Measurements from ENCODE around the gene PTPRJ.
"Not testable (repeated sequence)": the region's sequence is repeated elsewhere in the genome, so short reads cannot be mapped to it uniquely, and the experiment has no call there.

The PTPRJ gene

DNA sequence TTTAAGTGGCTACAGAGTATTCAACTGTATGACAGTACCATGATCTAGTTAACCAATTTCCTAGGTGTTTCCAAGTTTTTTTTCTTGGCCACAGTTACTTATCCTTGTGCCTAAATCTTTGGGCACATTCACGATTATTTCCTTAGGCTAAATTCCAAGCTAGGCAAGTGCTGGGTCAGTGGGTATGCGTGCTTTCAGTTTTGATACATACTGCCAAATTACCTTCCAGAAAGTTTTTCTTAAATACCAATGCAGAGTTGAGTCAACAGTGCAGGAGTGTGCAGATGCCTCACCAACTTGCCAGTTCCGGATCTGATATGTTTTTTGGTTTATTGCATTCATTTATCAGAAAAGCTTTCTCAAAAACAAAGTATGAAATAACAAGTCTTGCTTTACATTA, 168.4 kb downstream of the PTPRJ start:
- no peak for DNase-seq (ENCODE audit: low read depth in 3 of 3, low spot score in 1 of 3)

DNA sequence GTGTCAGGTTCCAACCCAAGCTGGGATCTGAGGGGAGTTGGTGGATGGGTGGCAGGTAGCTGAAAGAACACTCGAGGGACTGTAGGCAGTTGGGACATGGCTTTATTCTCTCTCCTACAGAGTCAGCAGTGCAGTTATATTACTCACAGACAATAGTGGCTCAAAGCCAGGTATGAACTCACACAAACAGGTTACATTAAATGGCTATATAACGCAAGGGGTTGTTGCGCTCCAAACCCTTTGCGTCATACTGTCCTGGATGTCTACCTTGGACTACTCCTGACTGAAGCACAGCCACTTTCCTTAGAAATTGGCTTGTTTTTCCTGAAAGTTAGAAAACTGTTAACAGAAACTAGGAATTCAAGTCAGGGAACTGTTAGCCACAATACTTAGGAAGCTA, 169.9 kb downstream of the PTPRJ start:
- DNase-seq (ENCODE audit: low read depth in 3 of 3, low spot score in 1 of 3), result no peak

DNA sequence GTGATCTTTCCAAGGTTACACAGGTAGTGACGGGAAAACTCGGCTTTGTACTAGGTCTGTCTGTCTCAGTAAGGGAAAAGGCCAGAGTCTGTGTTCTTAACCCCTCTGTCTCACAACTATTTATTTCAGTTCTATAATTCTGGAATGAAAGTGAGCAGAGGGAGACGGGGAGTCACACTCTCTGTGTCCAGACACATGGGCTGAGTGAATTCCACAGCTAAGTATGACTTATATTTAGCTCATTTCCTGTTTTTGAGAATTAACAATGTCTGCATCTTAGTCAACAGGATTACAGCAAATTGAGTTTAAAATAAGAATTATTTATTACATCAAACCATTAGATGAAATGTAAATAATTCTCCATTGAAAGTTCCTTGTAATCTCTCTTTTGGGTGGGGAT, 173.8 kb downstream of the PTPRJ start:
- no peak for DNase-seq (ENCODE audit: low read depth in 3 of 3, low spot score in 1 of 3)

DNA sequence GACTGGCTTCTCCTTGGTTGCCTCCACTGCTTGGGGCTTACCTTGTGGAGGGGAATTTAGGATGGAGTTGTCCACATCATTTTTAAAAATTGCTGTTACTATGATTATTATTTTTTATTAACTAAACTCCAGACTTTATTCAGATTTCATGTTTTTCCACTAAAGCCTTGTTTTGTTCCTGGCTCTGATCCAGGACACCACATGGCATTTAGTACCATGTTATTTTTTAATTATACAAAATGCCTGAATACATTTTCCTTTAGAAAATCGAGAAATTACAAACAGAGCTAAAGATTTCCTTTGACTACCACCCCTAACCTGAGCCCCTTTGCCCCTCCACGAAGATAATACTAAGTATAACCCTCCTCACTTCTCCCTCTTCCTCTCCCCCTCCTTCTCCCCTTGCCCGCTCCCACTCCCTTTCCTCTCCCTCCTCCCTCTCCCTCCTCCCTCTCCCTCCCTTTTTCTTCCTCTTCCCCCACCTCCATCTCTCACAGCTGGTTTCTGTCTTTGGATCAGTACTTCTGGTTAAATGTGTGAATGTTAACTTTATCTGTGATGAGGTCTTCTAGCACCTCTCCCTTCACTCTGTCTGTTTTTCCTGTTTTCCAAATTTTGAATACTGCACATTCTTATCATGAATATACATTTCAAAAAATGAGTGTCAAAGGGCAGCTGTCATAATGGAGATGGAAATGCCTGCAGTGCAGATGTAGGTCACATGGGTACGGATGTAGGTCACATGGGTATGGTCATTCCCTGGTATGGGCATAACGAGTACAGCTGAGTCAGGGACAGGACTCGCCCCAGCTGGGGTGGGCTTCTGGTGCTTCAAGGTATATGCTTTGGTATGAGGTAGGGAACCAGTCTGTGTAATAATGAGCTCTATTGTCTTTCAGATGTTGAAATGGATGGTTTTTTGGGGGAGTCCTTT, 181.9 kb downstream of the PTPRJ start:
- no peak for DNase-seq (ENCODE audit: low read depth in 3 of 3, low spot score in 1 of 3)

DNA sequence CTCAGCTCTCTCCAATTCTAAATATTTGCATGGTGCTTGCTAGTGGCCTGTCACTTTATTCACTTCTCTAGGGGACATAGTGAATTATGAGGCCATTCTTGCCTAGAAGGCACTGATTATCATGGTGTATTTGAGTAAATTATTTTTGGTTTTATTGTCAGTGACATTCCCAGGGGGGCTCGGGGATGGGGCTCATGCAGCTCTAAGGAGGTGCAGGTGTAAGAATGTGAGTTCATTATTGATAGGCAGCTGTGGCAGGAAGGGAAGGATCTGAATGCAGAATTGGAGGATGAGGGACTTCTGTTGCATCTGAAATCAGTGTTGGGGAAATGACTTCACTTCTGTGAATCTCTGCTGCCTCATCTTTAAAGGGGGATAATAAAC, 182.5 kb downstream of the PTPRJ start:
- DNase-seq (ENCODE audit: low read depth in 3 of 3, low spot score in 1 of 3), result no peak

DNA sequence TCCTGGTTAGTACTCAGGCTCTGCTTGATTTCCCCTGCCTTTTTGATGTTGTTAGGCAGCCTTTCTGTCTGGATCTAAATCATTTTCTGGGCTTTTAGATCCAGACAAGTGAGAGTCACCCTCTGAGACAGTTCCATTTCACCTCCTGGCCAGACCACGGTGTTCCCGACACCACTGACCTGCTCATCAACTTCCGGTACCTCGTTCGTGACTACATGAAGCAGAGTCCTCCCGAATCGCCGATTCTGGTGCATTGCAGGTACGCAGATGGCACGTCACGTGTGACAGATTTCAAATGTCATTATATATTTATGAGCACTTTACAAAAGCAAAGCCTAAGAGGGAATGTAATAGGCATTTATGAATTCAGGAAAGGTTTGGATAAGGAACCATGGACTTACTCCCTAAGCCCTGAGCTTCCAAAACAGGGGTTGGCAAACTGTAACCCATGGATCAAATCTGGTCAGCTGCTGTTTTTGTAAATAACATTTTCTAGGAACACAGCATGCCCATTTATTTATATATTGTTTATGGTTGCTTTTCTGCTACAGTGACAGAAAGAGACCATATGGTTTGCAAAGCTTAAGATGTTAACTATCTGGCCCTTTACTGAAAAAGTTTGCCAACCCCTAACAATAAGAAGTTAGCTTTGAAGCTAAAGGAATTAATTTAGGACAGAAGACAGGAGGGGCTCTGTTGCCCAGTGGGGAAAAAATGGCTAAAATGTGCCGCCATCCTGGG, 183.2 kb downstream of the PTPRJ start:
- DNase-seq (ENCODE audit: low read depth in 3 of 3, low spot score in 1 of 3), result no peak

DNA sequence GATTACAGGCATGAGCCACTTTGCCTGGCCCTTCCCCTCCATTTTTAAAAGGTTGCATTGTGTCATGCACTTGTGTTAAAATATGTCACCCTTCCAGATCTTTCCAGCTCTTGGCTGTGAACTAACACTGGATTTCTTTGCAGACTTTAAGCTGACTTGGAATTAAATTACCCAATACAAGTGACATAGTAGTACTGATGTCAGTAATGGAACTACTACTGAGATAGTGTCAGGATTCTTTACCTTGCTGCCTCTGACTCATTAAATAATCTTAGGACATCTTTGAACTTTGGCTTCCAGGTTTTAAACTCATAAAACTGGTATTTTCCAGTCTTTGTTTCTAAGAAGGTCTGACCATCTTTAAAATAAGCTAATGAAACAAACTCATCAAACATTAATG, 184.5 kb downstream of the PTPRJ start:
- DNase-seq (ENCODE audit: low read depth in 3 of 3, low spot score in 1 of 3), result no peak

DNA sequence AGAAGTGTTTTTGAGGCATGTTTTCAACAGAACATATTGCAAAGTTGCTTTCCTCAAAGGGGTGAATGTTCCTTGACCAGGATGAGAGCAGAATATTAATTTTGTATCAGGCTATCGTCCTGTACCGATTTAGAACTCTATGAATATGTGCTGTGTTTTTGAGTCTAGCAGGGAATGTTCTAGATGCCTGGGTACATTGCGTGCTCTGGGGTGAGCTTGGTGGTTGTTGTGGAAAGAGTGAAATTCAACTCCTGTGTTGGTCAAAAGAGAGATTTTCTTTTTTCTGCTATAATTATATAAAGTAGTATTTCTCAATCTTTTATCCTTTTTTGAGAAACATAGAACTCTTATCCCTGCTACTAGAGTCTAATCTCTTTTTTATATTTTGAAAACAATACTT, 185.1 kb downstream of the PTPRJ start:
- no peak for DNase-seq (ENCODE audit: low read depth in 3 of 3, low spot score in 1 of 3)

DNA sequence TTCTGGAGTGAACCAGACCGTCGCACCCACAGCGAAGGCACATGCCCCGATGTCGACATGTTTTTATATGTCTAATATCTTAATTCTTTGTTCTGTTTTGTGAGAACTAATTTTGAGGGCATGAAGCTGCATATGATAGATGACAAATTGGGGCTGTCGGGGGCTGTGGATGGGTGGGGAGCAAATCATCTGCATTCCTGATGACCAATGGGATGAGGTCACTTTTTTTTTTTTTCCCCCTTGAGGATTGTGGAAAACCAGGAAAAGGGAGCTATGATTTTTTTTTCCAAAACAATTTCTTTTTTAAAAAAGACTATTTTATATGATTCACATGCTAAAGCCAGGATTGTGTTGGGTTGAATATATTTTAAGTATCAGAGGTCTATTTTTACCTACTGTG, 187.0 kb downstream of the PTPRJ start:
- no peak for DNase-seq (ENCODE audit: low read depth in 3 of 3, low spot score in 1 of 3)

DNA sequence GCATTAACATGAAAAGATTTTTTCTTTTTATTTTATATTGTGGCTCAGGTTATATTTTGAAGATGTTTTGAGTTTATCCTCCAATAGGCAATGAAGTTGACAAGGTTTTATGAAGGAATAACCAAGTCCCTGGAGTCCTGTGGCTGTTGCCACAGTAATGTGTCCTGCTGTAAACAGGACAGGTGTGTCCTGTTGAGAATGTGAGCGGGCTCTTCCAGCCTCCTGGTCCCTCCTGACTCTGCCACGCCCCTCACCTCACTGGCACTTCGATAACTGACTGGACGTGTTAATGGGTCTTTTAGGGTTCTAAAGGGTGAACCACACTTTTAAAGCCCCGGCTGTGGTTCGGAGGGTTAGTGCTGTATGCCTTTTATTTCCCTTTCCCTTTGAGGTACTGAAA, 188.5 kb downstream of the PTPRJ start:
- DNase-seq (ENCODE audit: low read depth in 3 of 3, low spot score in 1 of 3), result no peak

DNA sequence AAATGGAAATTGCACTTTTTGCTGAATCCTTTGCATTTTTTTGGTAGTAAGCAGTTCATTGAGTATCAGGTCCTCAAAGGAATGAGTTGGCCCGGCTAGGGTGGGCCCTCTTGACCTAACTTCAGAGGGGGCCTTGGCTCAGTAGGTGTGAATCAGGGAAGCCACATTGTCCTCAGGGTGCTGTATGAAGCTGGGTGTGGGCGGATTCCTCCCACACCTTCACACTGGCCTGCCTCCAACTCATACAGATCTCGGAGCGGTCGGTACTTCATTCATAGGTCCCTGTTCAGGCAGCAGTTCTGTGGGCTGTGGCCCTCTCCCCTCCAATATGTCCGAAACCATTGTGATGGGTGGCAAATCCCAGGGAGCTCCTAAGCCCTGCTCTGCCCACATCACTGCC, 188.9 kb downstream of the PTPRJ start:
- DNase-seq (ENCODE audit: low read depth in 3 of 3, low spot score in 1 of 3), result no peak

DNA sequence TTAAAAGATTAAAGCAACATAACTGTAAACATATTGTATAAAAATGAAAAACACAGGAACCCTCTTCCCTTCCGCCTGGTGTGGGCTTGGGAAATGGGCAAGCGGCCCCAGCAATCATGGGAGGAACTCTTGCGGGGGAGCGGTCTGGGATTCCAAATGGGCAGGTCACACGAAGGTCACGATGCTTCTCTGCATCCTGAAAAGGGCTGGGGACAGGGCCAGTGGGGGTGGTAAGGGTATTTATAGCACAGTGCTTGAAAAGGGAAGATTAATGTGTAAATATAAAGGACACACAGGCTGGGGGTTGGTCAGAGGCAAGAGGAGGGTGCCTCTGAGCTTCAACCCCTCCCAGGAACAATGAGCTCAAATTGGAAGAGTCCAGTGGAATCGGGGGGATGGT, 189.4 kb downstream of the PTPRJ start:
- no peak for DNase-seq (ENCODE audit: low read depth in 3 of 3, low spot score in 1 of 3)

DNA sequence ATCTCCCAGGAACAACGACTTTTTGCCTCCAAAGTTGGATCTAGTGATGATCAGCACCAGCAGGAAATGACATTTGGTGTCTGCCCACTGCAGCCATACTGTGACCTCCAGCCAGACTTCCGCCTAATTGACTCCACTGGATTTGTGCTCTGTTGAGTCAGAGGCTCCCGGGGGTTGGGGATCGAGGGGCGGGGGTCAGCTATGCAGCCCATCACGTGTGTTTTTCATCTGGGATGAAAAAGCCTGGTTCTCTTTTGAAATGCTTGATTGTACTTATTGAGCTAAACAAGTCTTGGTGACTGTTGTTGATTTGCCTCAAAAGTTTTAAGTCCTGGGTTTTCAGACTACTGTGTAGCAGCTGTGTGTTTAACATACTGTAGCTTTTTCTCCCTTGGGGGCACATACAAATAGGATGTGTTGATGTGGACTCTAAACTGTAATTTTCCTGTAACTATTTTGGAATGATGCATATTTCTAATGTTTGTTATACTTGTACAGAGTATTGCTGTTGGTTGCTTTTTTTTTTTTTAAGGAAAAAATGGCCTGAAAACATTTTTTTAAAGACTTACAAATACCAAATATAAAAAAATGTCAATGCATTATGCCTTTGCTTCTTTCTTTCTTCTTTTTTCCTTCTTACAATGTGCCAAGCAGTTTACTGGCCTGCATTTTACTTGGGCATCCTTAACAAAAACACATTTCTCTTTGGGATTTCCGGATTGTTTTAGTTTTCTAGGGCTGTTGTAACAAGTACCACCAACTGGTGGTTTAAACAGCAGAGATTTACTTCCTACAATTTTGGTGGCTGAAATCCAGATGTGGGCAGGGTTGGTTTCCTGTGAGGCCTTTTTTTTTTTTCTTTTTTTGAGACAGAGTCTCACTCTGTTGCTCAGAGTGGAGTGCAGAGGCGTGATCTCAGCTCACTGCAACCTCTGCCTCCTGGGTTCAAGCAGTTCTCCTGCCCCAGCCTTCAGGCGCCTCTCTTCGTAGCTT, 190.2 kb downstream of the PTPRJ start:
- no peak for DNase-seq (ENCODE audit: low read depth in 3 of 3, low spot score in 1 of 3)

DNA sequence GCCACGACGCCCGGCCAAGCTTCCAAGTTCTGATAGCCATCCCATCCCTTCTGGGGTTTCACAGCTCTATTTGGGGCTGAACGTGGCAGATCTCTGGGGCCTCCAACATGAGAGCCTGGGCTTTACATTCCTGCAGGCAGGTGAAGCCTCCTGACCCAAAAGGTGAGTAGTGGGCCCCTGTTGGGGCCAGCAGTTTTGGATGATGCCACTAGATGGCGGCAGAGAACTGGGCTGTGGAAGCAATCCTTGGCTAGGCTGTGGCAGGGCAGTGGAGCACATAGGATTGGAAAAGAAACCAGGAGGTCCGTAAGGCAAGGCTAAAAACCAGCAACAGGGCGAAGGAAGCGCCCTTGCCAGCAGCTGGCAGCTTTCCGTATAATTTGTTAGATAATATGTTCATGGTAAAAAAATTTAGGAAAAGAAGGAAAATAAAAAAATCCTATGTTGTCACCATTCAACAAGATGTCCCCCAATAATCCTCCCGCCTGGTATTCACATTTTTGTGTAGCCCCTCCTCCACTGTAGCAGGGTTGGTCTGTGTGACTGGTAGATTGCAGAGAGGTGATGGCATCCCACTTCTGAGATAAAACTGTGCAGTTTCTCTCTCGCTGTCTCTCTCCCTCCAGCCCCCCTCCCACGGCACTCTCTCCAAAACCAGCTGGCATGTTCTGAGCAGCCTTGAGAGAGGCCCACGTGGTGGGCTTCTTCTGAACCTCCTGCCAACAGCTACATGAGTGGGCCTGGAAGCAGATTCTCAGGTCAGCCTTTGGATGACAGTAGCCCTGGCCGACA, 192.7 kb downstream of the PTPRJ start:
- DNase-seq (ENCODE audit: low read depth in 3 of 3, low spot score in 1 of 3), result peak in 2 of 3 donors; percentile 27 to 55

DNA sequence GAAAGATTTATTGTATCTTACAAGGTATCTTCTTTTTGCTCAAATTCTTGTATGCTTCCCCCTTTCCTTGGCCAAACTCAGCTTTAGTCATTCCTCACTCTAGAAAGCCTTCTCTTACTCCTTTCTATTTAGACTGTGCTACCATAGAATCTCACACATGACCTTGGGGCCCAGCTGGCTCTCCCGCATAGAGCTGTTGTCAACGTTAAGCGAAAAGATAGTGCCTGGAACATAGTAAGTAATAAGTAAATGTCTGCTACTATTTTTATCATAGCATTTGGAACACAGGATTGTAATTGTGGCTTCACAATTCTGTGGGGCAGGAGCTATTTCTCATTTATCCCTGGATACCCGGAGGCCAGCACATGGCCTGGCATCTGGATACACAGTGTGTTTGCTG, 197.3 kb downstream of the PTPRJ start:
- no peak for DNase-seq (ENCODE audit: low read depth in 3 of 3, low spot score in 1 of 3)

DNA sequence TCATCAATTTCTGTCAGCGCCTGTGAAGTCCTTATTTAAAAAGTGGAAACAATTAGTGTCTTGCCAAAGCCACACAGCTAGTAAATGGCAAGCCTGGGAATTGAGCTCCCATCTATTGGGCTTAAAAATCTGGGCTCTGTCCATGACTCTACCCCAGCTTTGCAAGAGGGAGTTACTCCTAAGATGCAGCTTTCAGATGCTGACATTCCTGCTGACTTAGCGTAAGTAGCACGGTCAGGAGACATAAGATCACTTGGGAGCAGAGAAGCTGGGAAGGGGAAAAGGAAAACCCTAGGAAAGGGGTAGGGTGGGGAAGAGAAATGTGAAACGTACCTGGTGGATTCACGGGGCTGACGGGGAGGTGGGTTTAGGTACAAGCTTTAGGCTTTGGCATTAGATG, 200.3 kb downstream of the PTPRJ start:
- DNase-seq (ENCODE audit: low read depth in 3 of 3, low spot score in 1 of 3), result no peak

DNA sequence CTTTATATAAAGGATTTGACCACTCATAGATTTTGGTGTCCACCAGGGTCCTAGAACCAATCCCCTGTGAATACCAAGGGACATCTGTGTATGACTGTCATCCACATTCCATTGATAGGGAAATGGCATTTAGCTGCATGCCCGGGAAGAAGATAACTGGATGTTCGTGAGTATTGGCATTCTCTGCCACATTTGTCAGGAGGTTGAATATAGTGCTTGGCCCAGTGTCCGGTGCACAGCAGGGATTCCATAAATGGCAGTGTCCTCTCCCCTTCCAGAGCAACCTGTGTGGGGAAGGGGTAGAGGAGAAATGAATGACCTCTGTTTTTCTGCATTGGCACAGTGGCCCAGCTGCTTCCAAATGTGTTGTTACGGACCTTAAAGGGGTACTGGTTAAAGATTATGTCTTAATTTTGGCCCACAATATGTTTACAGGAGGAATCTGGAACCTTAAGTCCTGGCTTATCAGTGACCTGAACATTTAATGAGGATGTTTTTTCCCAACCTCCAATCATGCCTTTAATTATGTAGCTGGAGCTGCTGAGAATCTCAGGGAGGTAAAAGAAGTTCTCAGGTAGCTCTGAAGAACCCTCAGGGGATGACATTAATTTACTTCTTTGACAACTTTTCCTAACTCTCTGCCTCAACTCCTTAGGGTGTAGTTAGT, 202.6 kb downstream of the PTPRJ start:
- DNase-seq (ENCODE audit: low read depth in 3 of 3, low spot score in 1 of 3), result no peak

DNA sequence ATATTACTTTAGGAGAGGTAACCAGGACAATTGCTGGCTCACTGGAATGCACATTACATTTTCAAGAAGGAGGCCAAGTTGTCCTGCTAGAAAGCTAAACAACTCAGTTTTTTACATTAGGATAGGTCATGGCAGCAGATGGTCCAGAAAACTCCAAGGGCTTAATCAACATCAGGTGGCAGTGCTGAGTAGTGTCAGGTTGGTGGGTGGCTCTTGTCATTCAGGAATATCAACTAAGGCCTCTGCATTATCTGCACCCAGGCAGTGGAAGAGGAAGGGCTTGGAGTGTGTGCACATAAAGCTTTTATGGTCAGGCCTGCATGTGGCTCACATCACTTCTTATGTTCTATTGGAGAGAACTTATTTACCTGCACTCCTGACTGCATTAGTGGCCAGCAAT, 204.1 kb downstream of the PTPRJ start:
- DNase-seq (ENCODE audit: low read depth in 3 of 3, low spot score in 1 of 3), result no peak

DNA sequence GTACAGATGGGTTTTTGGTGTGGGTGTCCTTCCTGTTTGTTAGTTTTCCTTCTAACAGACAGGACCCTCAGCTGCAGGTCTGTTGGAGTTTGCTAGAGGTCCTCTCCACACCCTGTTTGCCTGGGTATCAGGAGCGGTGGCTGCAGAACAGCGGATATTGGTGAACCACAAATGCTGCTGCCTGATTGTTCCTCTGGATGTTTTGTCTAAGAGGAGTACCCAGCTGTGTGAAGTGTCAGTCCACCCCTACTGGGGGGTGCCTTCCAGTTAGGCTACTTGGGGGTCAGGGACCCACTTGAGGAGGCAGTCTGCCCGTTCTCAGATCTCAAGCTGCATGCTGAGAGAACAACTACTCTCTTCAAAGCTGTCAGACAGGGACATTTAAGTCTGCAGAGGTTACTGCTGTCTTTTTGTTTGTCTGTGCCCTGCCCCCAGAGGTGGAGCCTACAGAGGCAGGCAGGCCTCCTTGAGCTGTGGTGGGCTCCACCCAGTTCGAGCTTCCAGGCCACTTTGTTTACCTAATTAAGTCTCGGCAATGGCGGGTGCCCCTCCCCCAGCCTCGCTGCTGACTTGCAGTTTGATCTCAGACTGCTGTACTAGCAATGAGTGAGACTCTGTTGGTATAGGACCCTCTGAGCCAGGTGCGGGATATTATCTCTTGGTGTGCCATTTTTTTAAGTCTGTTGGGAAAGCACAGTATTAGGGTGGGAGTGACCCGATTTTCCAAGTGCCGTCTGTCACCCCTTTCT, 210.7 kb downstream of the PTPRJ start:
- DNase-seq (ENCODE audit: low read depth in 3 of 3, low spot score in 1 of 3), result not testable (repeated sequence)
